WTC11 (cell line): Measurements from ENCODE around the gene ZNF440. TPM values are rescaled to one million over a fixed set of nuclear protein-coding genes. Genes with fewer than 3 reads are reported as not detected.

Source experiments
- ATAC-seq: fragments of 200-7000 bp; cut with Tn5 transposase; 2 replicates; pipeline ENCODE4 v1.10.0; 2021; ENCODE audit warnings: mild to moderate bottlenecking, moderate library complexity
- CTCF ChIA-PET: fragments of 300-600 bp; sonication (Branson Sonifier 250); formaldehyde crosslinking; loops from one replicate; lab custom pipeline; 2021; ENCODE audit warnings: antibody characterized with exemption; lab: Charles Lee
- POLR2A ChIA-PET: fragments of 350-600 bp; sonication (Branson Sonifier 250); formaldehyde crosslinking; loops from one replicate; lab custom pipeline; 2021; ENCODE audit warnings: antibody characterized with exemption; lab: Charles Lee
- DNase-seq: peaks from one replicate; pipeline ENCODE4 v3.0.0; 2021; ENCODE audit warnings: low spot score
- H3K27ac Mint-ChIP-seq: 2 replicates; pipeline ENCODE4 v1.8.0; 2021; ENCODE audit warnings: mixed read lengths
- H3K27me3 Mint-ChIP-seq: 2 replicates; pipeline ENCODE4 v1.8.0; 2021; ENCODE audit warnings: low read depth, mild to moderate bottlenecking, moderate library complexity, mixed read lengths
- H3K36me3 Mint-ChIP-seq: 2 replicates; pipeline ENCODE4 v1.8.0; 2021; ENCODE audit warnings: mixed read lengths
- H3K4me1 Mint-ChIP-seq: 2 replicates; pipeline ENCODE4 v1.8.0; 2022; ENCODE audit warnings: mixed read lengths
- H3K4me3 Mint-ChIP-seq: 2 replicates; pipeline ENCODE4 v1.8.0; 2021; ENCODE audit warnings: mild to moderate bottlenecking, moderate library complexity, mixed read lengths
- H3K9me3 Mint-ChIP-seq: 2 replicates; pipeline ENCODE4 v1.8.0; 2021; ENCODE audit warnings: mixed read lengths
- AFF4 ChIP-seq: sonication (generic); formaldehyde crosslinking; IDR thresholded peaks from 2 replicates; pipeline ENCODE4 v1.8.1; 2023; ENCODE audit warnings: mild to moderate bottlenecking, missing genetic modification reagents, borderline replicate concordance
- ATF2 ChIP-seq: sonication (generic); formaldehyde crosslinking; IDR thresholded peaks from 2 replicates; pipeline ENCODE4 v1.8.1; 2022; ENCODE audit warnings: low read depth, missing genetic modification reagents, borderline replicate concordance
- CBFB ChIP-seq: sonication (generic); formaldehyde crosslinking; IDR thresholded peaks from 2 replicates; pipeline ENCODE4 v1.8.1; 2022; ENCODE audit warnings: mild to moderate bottlenecking, low read depth, missing genetic modification reagents
- CREB1 ChIP-seq: sonication (generic); formaldehyde crosslinking; IDR thresholded peaks from 2 replicates; pipeline ENCODE4 v1.8.0; 2023; ENCODE audit warnings: mild to moderate bottlenecking, missing genetic modification reagents
- E2F5 ChIP-seq: sonication (generic); formaldehyde crosslinking; IDR thresholded peaks from 2 replicates; pipeline ENCODE4 v1.8.1; 2022; ENCODE audit warnings: mild to moderate bottlenecking, moderate library complexity, missing genetic modification reagents
- EMX1 ChIP-seq: fragments of 250-450 bp; sonication (Bioruptor Pico); IDR thresholded peaks from 2 replicates; pipeline ENCODE4 v1.8.0; 2021; ENCODE audit warnings: mild to moderate bottlenecking
- FOXP1 ChIP-seq: sonication (generic); formaldehyde crosslinking; IDR thresholded peaks from 2 replicates; pipeline ENCODE4 v1.8.0; 2022; ENCODE audit warnings: missing genetic modification reagents, mild to moderate bottlenecking, moderate library complexity, borderline replicate concordance
- GTF2I ChIP-seq: fragments of 250-450 bp; sonication (Bioruptor Pico); conservative IDR thresholded peaks from 2 replicates; pipeline ENCODE4 v1.4.0; 2021; ENCODE audit warnings: mild to moderate bottlenecking
- IRF1 ChIP-seq: sonication (generic); formaldehyde crosslinking; IDR thresholded peaks from 2 replicates; pipeline ENCODE4 v1.8.0; 2023; ENCODE audit warnings: missing genetic modification reagents
- JUN ChIP-seq: sonication (generic); formaldehyde crosslinking; IDR thresholded peaks from 2 replicates; pipeline ENCODE4 v1.8.0; 2023; ENCODE audit warnings: mild to moderate bottlenecking, missing genetic modification reagents
- OVOL2 ChIP-seq: fragments of 250-450 bp; sonication (Bioruptor Pico); IDR thresholded peaks from 2 replicates; pipeline ENCODE4 v1.9.0; 2021; ENCODE audit warnings: mild to moderate bottlenecking, borderline replicate concordance
- PRRX2 ChIP-seq: fragments of 250-450 bp; sonication (Bioruptor Pico); IDR thresholded peaks from 2 replicates; pipeline ENCODE4 v1.8.0; 2021; ENCODE audit warnings: mild to moderate bottlenecking
- RELA ChIP-seq: sonication (generic); formaldehyde crosslinking; IDR thresholded peaks from 2 replicates; pipeline ENCODE4 v1.8.1; 2022; ENCODE audit warnings: missing genetic modification reagents, mild to moderate bottlenecking, borderline replicate concordance
- SMAD3 ChIP-seq: sonication (generic); formaldehyde crosslinking; IDR thresholded peaks from 2 replicates; pipeline ENCODE4 v1.8.0; 2022; ENCODE audit warnings: missing genetic modification reagents, mild to moderate bottlenecking, borderline replicate concordance
- SMAD4 ChIP-seq: sonication (generic); formaldehyde crosslinking; IDR thresholded peaks from 2 replicates; pipeline ENCODE4 v1.8.0; 2022; ENCODE audit warnings: mild to moderate bottlenecking, missing genetic modification reagents
- TCF7 ChIP-seq: sonication (generic); formaldehyde crosslinking; IDR thresholded peaks from 2 replicates; pipeline ENCODE4 v1.8.0; 2022; ENCODE audit warnings: mild to moderate bottlenecking, low read depth, missing genetic modification reagents, moderate library complexity
- ZMAT4 ChIP-seq: fragments of 250-450 bp; sonication (Bioruptor Pico); IDR thresholded peaks from 2 replicates; pipeline ENCODE4 v1.9.0; 2021; ENCODE audit warnings: mild to moderate bottlenecking
- ZNF138 ChIP-seq: sonication (generic); formaldehyde crosslinking; conservative IDR thresholded peaks from 2 replicates; pipeline ENCODE4 v1.8.1; 2022; ENCODE audit warnings: mild to moderate bottlenecking, moderate library complexity, missing genetic modification reagents
- ZNF423 ChIP-seq: fragments of 250-450 bp; sonication (Bioruptor Pico); IDR thresholded peaks from 2 replicates; pipeline ENCODE4 v2.1.2; 2022; ENCODE audit warnings: mild to moderate bottlenecking, moderate library complexity
- ZNF425 ChIP-seq: fragments of 250-450 bp; sonication (Bioruptor Pico); conservative IDR thresholded peaks from 2 replicates; pipeline ENCODE4 v1.9.0; 2021; ENCODE audit warnings: mild to moderate bottlenecking
- ZNF512 ChIP-seq: sonication (generic); formaldehyde crosslinking; IDR thresholded peaks from 2 replicates; pipeline ENCODE4 v1.8.1; 2022; ENCODE audit warnings: missing genetic modification reagents, borderline replicate concordance
- total RNA-seq: library from RNA; stranded (reverse); gene quantifications from 3 replicates; pipeline ENCODE4 v1.2.3, GENCODE V29; 2021

Gene ZNF440
- total RNA-seq, 1 experiment from 2014 or later = 16.4 TPM

- ATAC-seq = no peak
- TF ChIP-seq PRRX2 (no peak), EMX1 (CRISPR knock-in tag) (no peak)
- ChIA-PET CTCF (interaction anchor here (0.6 to 2.4 kb wide), 17 partner anchors 10 to 292 kb away, joined by 3 to 27 read pairs (median 4); partner anchors contain the start of genes ZNF20, ZNF440, ZNF441 and ZNF491), POLR2A (interaction anchor here (0.8 to 1.4 kb wide), 5 partner anchors 9 to 292 kb away, joined by 3 to 6 read pairs (median 3); partner anchors contain the start of genes ZNF20, ZNF491 and ZNF69)
- Mint-ChIP-seq H3K27ac (peak overlapping the region; percentile 47; the same call in 1 of the 2 replicates), H3K9me3 (peaks cover 3% of the 10 kb centered on the region), H3K4me3 (peak overlapping the region; percentile 80), H3K36me3 (peaks cover 14% of the 10 kb centered on the region), H3K27me3 (peaks cover 22% of the 10 kb centered on the region), H3K4me1 (peaks cover 24% of the 10 kb centered on the region)
- no peak for DNase-seq
Measured at GRCh38 chr19:11848200-11848593, 34.1 kb downstream of the ZNF440 start.

GRCh38 chr19:11848594-11849469 is 34.8 kb downstream of the ZNF440 start, which contains the start of gene ZNF439:
TSS of gene ZNF439 (plus strand) at chr19:11848726. CDS start at chr19:11848868, 142 bp downstream.
- H3K9me3 Mint-ChIP-seq = peaks cover 8% of the 10 kb centered on the region
- DNase-seq (peak; percentile 94), ATAC-seq (peak; percentile 95)
- peaks cover 24% of the 10 kb centered on the region for H3K4me1 Mint-ChIP-seq
- H3K4me3 Mint-ChIP-seq = peak within 1 kb of the TSS; percentile 80
- H3K27ac Mint-ChIP-seq = peak within 1 kb of the TSS; percentile 88
- H3K27me3 Mint-ChIP-seq = peaks cover 20% of the 10 kb centered on the region
- POLR2A ChIA-PET = interaction anchor here (0.7 to 1.4 kb wide), 6 partner anchors 10 to 291 kb away, joined by 3 to 6 read pairs (median 3); partner anchors contain the start of genes ZNF20, ZNF491 and ZNF69
- H3K36me3 Mint-ChIP-seq = peaks cover 20% of the 10 kb centered on the region
- CTCF ChIA-PET = interaction anchor here (0.6 to 2.4 kb wide), 9 partner anchors 10 to 292 kb away, joined by 3 to 27 read pairs (median 3); partner anchors contain the start of genes ZNF20, ZNF441 and ZNF491
- TF ChIP-seq JUN (CRISPR knock-in tag) (0 out of 2 replicates have a peak, but pooled peaks have one; percentile 59), IRF1 (peak; percentile 73; the same call in 1 of the 2 replicates), AFF4 (CRISPR knock-in tag) (no peak), GTF2I (CRISPR knock-in tag) (no peak), E2F5 (CRISPR knock-in tag) (peak; percentile 60; the same call in 1 of the 2 replicates), RELA (CRISPR knock-in tag) (no peak), TCF7 (CRISPR knock-in tag) (no peak), SMAD4 (CRISPR knock-in tag) (no peak), ZNF512 (CRISPR knock-in tag) (no peak), FOXP1 (CRISPR knock-in tag) (no peak), SMAD3 (CRISPR knock-in tag) (no peak; the same call in 1 of the 2 replicates), CREB1 (CRISPR knock-in tag) (no peak), ATF2 (no peak), CBFB (CRISPR knock-in tag) (0 out of 2 replicates have a peak, but pooled peaks have one; percentile 65), ZNF138 (CRISPR knock-in tag) (peak; percentile 85; the same call in 1 of the 2 replicates), ZNF423 (CRISPR knock-in tag) (no peak), ZNF425 (CRISPR knock-in tag) (no peak), OVOL2 (CRISPR knock-in tag) (no peak), ZMAT4 (no peak), PRRX2 (no peak)
